GM18868 (cell line): ENCODE measurements around the gene RAE1.

ENCODE experiments used
- ATAC-seq: cut with Tn5 transposase; IDR thresholded peaks from one replicate; pipeline ENCODE4 v1.9.1; 2021; ENCODE audit warnings: mild to moderate bottlenecking, moderate library complexity; ENCODE audit not compliant: unreplicated experiment

The RAE1 gene

GRCh38 chr20:57385940-57386339, 34.9 kb downstream of the RAE1 start:
- ATAC-seq, result no peak

- ATAC-seq, result no peak
These were observed 35.7 kb downstream of the RAE1 start for GRCh38 chr20:57386762-57387161.

DNA sequence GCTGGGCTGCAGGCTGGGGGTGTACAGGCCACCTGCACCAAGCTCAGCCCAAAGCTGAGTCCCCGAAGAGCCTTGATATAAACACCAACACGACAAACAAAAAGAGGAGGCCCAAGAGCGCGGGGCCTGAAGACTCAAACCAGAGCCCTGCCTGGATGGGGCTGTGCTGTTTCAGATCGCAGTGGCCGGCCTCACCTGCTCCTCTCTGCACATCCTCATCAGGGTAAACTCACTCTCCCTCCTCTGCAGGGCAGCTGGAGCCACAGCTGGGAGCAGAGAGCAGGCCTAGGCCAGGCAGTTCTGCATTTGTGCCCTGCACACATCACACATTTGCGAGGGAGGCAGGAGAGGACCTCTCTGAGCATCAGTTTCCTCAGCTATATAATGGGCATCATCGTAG, 36.4 kb downstream of the RAE1 start:
- ATAC-seq, result no peak

GRCh38 chr20:57387945-57388371, 36.9 kb downstream of the RAE1 start:
- ATAC-seq, result no peak

- peak; percentile 43 for ATAC-seq
These were observed 38.1 kb downstream of the RAE1 start for GRCh38 chr20:57388953-57389694.

DNA sequence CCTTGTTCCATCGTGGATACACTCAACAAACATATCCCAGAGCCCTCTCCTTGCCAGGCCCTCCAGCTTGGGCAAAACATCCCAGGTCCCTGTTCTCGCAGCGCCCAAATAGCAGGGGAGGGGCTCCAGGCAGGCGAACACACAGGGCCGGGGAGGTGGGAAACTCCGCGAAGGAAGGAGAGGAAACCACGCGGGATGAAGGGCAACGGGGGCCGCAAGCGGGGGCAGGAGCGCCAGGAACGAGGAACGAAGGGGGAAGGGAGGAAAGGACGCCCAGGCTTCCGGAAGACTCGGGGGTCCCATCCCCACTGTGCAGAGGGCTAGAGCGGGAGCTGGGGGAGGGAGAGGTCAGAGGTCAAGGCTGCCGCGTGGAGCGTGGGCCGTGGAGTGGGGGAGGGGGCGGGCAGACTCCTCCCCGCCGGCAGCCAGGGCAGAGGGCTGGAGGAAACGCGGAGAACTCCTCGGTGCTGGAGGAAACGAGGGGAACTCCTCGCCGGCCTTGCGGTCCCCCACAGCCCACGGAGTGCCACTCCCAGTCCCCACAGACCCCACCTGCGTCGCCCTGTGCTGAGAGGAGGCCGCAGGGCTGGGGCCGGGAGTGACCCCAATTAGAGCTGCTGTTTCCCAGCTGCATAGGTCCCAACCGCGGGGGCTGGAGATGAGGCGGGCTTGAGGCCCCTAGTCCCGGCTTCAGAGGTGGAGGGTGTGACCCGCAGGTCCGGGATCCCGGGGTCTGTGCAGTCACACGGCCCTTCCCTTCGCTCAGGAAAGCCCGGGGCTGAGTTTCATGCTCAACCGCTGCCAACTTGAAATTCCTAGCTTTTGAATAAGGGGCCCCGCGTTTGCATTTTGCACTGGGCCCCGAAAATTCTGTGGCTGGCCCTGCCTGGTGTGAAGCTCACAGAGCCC, 38.9 kb downstream of the RAE1 start:
- ATAC-seq, result peak; percentile 30

DNA sequence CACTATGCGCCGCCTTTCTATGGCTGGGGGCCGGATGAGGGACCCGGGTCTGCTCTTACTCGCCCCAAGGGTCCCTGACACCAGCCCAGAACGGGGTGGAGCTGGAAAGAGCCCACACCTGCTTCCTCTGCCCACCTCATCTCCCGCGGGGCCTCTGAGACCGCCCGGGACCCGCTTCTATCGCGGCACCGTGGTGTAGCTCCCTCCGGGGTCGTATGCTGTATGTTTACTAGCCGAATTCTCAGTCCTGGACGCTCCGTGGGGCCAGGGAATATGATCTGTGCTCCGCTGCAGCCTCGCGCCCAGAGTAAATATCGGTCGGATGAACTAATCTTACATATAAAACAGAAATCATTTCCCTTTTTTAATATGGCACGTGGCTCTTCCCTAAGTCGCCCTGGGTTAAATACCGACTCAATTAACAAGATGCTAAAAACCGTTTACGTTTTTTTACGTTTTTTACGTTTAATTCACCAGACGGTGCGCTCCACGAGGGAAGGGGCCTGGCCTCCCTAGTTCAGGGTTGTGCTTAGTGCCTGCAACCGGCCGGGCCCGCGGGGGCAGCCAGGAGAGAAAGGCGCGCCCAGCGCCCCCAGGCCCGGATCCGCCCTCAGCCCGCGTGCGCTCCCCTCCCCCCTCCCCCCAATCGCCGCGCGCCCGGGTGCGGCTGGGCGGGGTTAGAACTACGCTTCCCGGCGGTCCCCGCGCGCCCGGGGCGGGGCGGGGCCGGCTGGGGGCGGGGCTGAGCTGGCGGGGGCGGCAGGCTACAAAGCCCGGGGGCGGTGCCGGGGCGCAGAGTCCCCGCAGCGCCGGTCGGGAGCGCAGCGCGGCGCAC, 39.8 kb downstream of the RAE1 start, which contains the start of gene RBM38:
RBM38 (plus strand) TSS at position 793 of the 835 bp plus-strand sequence. CDS start 186 bp downstream, outside the sequence.
- peak; percentile 46 for ATAC-seq

DNA sequence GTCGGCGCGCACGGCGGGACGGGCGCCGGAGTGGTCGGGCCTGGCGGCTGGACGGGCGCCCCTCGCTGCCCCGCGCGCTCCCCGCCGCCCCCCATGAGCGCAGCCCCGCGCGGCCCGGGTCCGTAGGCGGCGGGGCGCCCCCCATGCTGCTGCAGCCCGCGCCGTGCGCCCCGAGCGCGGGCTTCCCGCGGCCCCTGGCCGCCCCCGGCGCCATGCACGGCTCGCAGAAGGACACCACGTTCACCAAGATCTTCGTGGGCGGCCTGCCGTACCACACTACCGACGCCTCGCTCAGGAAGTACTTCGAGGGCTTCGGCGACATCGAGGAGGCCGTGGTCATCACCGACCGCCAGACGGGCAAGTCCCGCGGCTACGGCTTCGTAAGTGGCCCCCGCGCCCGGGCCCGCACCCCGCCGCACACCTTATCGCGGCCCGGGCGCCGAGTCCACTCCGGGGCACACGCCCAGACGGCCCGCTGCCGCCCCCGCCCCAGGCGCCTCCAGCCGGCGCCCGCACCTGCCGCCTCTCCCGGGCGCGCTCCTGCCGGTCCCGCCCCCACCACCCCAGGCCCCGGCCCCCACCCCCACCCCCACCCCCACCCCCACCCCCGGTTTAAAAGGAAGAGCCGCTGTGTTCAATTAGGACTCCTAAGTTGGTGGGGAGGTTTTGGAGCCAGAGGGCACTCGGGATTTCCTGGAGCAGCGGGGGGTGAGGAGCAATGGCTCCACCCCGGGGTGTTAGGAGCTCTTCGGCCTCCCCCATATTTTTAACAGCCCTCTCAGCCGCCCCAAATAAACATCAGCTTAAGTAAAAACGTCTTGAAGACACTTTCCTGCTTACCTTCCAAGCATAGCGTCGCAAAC, 40.6 kb downstream of the RAE1 start:
- ATAC-seq, result no peak

- ATAC-seq, result no peak
These were observed 41.6 kb downstream of the RAE1 start for GRCh38 chr20:57392512-57393271.

DNA sequence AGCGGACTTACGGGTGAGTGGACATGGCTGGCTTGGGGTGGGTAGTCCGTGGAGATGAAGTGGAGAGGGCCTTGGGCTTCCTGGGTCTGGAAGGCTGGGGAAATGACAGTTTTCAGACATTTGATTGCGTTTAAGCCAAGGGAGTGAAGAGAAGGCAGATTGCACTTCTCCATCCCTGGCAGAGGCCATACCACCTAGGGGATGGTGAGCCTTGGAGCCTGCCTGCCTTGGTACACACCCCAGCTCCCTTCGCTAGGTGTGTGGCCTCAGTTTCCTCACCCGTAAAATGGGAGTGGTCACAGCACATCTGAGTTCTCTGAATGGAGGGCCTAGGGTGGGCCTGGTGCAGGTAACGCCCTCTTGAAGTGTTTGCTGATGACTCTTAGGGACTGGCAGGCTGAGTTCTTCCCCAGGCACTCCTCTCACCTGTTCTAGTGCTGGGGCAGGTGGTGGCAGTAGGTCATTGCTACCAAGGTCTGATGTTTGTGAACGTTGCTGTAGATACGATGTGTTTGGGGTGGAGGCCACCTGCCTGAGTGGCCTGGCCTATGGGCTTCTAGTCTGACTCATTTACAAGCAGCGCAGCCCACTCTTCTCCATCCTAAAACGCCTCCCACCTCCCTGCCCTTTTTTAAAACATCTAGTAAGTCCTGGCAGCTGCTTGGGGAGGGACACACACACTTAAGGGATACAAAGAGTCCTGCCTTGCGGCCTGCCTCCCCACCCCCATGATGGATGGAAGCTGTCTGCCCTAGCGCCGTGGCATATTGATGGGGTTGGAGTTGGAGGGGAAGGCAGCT, 42.5 kb downstream of the RAE1 start:
- no peak for ATAC-seq

GRCh38 chr20:57394121-57395082, 43.3 kb downstream of the RAE1 start:
- no peak for ATAC-seq

DNA sequence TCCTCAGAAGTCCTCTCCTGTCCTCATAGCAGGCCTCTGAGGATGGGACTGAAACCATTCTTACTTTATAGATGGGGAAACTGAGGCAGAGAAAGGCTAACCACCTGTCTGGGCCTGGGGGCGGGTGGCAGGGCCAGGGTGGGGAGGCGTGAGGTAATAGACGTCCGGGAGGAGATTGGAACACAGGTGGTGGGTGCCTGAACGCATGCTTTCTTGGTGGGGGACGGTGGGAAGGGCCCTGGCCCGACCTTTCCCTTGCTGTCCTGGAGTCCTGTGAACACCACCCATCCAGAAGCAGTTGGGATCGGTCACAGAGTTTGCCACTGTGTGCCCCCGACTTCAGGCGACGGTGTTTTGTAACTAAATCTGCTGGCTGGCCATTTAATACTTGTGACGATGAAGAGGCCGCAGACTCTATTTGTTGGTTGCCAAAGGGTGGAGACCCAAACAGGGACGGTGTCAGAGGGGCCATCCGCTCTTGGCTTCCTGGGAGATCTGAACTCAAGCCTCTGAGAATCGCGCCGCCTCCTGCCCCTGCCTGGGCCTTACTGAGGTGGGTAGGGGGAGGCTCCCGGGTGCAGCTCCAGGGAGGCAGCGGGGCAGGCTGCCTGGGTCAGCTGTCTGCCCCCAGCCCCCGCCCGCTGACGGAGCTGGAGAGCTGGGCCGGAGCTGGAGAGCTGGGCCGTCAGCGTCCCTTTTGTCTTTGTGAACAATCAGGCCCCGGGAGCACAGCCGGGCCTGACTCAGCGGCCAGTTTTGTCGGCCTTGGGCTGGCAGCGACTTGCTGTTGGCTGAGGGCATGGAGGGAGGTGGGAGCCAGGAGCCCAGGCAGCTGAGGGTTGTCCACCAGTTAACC, 44.3 kb downstream of the RAE1 start:
- ATAC-seq, result no peak

DNA sequence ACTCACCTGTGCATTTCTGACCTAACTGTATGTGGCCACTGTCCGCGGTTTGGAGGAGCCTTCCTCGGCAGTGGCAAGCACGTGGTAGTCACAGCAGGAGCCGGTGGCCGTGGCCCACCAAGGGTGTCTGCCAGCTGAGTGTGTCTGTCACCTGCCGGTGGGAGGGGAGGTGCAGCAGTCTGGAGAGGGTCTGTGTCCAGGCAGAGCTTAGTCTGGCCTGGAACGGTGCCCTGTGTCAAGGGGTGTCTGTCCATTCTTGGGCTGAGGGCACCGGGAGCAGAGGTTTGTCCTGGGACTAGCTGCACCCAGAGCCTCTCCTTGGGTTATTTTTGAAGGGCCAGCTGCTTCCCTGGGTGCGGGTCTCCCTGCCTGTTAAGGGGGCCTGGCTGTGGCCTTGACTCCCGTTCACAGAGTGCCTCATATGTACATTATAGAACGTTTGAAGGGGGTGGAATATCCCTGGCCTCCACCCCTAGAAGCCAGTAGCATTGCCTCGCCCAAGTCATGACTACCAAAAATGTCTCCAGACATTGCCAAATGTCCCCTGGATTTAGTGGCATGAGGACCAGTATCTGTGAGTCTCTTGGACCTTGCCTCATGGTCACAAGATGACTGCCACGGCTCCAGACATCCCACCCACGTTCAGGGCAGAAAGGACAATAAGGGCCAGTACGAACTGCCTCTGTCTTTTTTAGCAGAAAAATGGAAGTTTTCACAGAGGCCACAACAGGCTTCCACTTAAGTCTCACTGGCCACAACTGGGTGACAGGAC, 45.3 kb downstream of the RAE1 start:
- ATAC-seq, result no peak

GRCh38 chr20:57396984-57397692, 46.1 kb downstream of the RAE1 start:
- ATAC-seq, result no peak

DNA sequence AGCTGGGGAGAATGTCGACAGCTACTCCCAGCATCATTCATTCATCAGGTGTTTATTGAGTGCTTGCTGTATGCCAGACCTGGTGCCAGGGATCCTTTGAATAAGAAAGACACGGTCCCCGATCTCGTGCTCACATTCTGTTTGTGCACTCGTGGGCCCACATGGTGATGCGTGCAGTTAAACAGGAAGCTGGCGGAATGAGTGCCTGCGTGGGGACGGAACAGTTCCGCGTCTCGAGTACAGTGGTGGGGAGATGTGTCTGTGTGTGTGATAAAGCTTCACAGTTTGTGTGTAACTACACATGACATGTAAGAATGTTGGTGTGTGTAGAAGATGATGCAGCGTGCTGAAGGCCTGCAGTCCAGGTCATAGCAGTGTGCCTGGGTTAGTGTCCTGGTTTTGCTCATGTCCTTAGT, 46.6 kb downstream of the RAE1 start:
- peak; percentile 2 for ATAC-seq
